DMS 273 (cell line): ENCODE results near the gene ADAM17.
"Not testable (repeated sequence)": the region's sequence is repeated elsewhere in the genome, so short reads cannot be mapped to it uniquely, and the experiment has no call there.

Experiments
- DNase-seq: peaks from one replicate; lab custom pipeline; 2025; ENCODE audit not compliant: unreplicated experiment; lab: John Stamatoyannopoulos, UW

The ADAM17 gene

GRCh38 chr2:9527995-9528787 lies 27.4 kb downstream of the ADAM17 start:
- DNase-seq, result no peak

DNA sequence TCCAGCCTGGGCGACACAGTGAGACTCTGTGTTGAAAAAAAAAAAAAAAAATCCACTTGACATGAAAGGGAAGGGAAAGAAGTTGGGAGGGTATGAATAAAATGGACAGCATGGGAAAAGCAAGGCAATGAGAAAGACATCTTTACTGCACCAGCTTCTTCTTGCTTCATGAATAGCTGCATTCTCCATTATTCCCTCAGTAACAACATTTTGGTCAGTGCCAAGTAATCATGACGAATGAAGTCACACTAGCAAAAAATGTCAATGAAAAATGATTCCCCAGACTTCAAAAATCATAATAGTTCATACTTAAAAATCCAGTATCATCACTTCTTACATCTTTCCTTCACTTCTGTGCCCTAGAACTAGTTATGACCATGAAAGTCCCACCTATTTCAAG lies 30.4 kb downstream of the ADAM17 start:
- DNase-seq, result no peak

DNA sequence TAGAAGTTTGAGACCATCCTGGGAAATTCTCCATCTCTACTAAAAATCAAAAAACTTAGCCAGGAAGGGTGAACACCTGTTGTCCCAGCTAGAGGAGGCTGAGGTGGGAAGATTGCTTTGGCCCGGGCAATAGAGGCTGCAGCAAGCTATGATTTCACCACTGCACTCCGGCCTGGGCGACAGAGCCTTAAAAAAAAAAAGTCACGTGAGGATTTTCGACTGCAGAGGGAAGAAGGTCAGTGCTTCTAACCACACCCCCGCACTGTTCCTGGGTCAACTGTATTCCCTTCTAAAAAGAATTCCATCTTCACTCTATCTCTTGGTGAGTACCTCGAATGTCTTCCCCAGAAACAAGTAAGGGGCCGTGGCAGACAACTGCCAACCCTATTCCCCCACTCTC lies 31.3 kb downstream of the ADAM17 start:
- DNase-seq, result no peak

GRCh38 chr2:9519250-9519649 lies 36.4 kb downstream of the ADAM17 start:
- DNase-seq, result no peak

DNA sequence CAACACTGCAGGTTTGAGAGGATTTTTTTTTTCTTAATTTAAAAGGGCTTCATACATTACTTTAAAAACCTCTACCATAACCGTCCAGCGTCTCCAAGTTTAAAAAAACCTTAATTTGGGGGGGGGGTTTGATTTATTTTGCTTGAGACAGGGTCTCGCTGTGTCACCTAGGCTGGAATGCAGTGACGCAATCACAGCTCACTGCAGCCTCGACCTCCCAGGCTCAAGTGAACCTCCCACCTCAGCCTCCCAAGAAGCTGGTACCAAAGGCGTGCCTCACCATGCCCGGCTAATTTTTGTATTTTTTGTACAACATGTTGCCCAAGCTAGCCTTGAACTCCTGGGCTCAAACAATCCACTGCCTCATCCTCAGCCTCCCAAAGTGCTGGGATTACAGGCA lies 36.9 kb downstream of the ADAM17 start:
- DNase-seq, result no peak

DNA sequence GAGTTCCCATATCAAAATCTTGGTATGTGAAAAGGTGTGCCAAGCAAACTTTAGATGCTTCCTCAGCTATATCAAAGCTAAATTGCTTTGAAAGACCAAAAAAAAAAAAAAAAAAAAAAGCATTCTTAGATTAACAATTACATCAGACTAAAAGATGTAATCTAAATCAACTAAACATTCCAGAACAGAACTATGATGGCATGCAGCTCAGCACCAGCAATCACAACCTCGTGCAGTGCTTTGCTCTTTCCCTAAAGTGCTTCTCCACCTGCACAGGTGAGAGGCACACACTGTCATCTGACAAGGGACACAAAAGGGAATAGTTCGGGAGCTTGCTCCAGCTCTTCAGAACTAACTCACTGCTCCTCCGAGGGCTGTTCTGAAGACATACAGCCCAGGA lies 37.5 kb downstream of the ADAM17 start:
- no peak for DNase-seq

DNA sequence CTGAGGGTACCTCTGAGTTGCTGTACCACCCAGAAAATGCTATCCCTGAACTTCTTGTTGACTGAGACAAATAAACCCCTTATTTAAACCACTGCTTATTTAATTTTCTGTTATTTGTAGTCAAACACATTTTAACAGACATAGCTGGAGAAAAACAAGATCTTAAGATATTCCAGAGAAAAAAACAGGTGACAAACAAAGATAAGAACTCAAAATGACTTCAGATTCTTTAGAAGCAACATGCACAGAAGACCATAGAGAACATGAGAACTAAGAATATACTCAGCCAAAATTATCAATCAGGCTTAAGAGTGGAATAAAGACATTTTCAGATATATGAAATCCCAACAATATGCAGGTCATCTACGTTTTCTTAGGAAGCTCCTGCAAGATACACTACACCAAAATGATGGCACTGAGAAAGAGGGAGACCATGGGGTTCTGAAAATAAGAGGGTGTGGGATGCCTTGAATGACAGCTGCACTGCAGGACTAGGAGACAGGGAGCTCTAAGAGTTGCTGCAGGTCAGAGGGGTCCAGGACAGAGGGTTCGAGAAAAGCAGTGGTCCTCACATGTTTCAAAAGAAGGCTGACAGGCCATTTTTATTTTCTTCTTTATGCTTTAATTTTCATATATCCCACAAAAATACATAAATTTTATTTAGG lies 38.4 kb downstream of the ADAM17 start:
- no peak for DNase-seq

DNA sequence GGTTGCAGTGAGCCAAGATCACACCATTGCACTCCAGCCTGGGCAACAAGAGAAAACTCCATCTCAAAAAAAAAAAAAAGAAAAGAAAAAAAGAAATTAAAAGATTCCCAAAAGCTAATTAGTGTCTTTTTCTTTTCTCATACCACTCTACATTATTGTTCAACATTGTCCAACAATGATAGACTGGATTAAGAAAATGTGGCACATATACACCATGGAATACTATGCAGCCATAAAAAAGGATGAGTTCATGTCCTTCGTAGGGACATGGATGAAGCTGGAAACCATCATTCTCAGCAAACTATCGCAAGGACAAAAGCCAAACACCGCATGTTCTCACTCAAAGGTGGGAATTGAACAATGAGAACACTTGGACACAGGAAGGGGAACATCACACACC lies 41.7 kb downstream of the ADAM17 start:
- not testable (repeated sequence) for DNase-seq

GRCh38 chr2:9508931-9509330 lies 46.7 kb downstream of the ADAM17 start:
- no peak for DNase-seq

GRCh38 chr2:9498210-9498609 lies 57.4 kb downstream of the ADAM17 start:
- DNase-seq, result no peak

DNA sequence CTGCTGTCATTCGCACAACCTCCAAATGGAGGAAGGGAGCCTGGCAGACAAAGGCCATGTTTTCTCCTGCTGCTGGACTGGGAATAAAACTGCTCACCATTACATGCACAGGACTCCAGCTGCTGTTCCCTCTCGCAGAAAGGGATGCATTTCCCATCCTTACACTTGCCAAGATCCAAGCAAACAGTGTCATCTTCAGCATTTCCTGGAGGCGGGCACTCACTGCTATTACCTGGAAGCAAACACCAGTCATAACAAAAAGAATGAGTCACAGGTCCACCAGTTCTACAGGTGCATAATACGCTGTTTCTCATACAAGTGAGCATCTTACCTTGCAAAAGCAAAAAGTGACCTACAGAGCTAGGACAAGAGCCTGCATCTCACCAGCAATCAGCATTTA lies 58.6 kb downstream of the ADAM17 start:
- no peak for DNase-seq

GRCh38 chr2:9494081-9494480 lies 61.5 kb downstream of the ADAM17 start:
- no peak for DNase-seq

DNA sequence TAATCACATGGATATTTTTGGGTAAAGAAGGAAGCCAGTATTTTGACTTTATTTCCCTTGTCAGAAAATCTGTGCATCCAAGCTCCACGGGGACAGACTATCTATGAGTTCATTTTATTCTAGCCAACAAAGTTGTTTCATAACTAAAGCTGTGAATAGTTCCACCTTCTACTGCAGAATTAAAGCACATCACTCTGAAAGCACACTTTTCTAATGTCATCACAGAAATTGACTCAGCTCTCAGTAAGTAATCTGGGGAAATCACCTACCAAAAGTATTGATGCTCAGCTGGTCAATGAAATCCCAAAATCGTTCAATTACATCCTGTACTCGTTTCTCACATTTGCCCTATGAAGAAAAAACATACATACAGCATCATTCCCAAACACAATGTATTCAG lies 62.2 kb downstream of the ADAM17 start:
- DNase-seq, result no peak

GRCh38 chr2:9492927-9493326 lies 62.7 kb downstream of the ADAM17 start:
- no peak for DNase-seq

- no peak for DNase-seq
These were observed 64.8 kb downstream of the ADAM17 start for GRCh38 chr2:9490789-9491188.

- DNase-seq, result no peak
These were observed 66.8 kb downstream of the ADAM17 start for GRCh38 chr2:9488583-9489547.

GRCh38 chr2:9484533-9484932 lies 71.1 kb downstream of the ADAM17 start:
- DNase-seq, result no peak

DNA sequence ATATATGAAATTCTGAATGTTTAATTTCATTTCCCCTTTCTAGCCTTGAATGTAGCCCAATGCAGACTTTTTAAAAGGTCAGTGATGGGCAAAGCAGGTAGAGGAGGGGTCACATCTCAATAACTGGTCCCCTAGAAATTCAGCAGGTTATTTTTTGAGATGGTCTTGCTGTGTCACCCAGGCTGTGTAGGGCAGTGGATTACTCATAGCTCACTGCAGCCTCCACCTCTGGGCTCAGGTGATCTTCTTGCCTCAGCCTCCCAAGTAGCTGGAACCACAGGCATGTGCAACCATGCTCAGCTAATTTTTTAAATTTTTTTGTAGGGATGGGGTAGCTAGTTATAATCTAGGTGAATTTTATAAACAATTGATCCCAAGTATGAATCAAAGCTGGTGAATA lies 72.5 kb downstream of the ADAM17 start:
- DNase-seq, result no peak

DNA sequence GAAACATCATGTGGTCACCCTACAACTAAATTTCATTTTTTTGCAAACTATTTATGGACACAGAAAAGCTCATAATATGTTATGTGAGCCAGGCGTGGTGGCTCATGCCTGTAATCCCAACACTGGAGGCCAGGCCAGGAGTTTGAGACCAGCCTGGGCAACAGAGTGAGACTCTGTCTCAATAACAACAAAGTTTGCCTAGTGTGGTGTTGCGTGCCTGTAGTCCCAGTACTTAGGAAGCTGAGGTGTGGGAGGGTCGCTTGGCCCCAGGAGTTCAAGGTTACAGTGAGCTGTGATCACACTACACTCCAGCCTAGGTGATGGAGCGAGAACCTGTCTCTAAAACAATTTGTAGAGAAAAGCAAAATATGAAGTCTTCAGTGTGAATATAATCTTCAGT lies 75.5 kb downstream of the ADAM17 start:
- DNase-seq, result no peak

GRCh38 chr2:9478526-9478925 lies 77.1 kb downstream of the ADAM17 start:
- DNase-seq, result no peak

GRCh38 chr2:9477914-9478313 lies 77.7 kb downstream of the ADAM17 start:
- DNase-seq, result no peak
